ENCODE data around the gene DPEP2. TPM values are rescaled to one million over a fixed set of nuclear protein-coding genes. Genes with fewer than 3 reads are reported as not detected.

Gene DPEP2
- total and polyA plus RNA-seq, 2 of the 13 experiments (the other 11 are each of a cell fraction or from before 2014, with no cell fraction given) = 0.18 TPM; not detected in 1

DNA sequence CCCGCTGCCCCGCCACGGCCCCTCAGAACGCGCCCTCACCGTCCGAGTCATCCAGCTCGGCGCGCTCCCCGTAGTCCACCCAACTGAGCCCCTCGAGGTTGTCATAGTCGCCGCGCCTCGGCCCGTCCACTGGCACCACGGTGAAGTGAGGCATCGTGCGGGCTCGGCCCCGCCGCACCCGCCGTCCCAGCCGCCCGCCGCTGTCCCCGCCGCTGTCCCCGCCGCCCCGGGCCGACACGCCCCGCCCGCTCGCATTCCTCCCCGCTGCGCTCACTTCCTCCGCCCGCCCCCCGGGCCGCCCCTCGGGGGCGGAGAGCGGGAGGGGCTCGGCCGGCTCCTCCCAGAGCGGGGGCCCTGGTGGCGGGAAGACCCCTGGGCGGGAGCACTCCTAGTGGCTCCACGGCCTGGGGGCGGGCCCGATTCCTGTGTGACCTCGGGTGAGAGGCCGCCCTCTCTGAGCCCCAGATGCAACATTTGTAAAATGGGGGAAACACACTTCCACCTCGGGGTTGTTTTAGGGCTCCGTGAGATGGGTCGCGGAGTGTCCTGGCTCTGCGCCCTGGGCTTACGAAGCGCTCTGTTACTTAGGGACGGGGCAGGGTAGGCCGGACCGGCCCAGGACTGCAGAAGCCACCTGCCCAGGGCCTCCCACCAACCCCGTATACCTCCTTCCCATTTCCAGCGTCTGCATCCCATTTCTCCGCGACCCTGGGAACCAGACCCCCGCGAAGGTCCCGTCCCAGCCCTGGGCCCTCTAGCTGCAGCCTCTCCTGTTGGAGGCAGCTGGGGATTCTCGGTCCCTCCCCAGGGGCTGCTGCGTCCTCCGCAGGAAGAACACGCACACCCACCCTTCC, 30.7 kb downstream of the DPEP2 start, which contains the start of gene SLC12A4 (continued):
- no peak for TF ChIP-seq LRRFIP1 (CRISPR knock-in tag; conservative IDR thresholded peaks at IDR 0.05)
- TF ChIP-seq TBX3 (IDR thresholded peaks at IDR 0.05; ENCODE audit: borderline replicate concordance) = no peak
- TF ChIP-seq ZBTB26 (CRISPR knock-in tag; IDR thresholded peaks at IDR 0.05; ENCODE audit: borderline replicate concordance) = no peak; the same call in 1 of the 2 replicates
- TF ChIP-seq EEA1 (CRISPR knock-in tag; IDR thresholded peaks at IDR 0.05; ENCODE audit: borderline replicate concordance) = no peak; the same call in 1 of the 2 replicates
- TF ChIP-seq ZNF17 (CRISPR knock-in tag; IDR thresholded peaks at IDR 0.05) = no peak
- no peak for TF ChIP-seq GMEB2 (CRISPR knock-in tag; IDR thresholded peaks at IDR 0.05; ENCODE audit: low read depth)
- TF ChIP-seq SETDB1 (CRISPR knock-in tag; IDR thresholded peaks at IDR 0.05; ENCODE audit: borderline replicate concordance) = no peak
- TF ChIP-seq EZH2 (conservative IDR thresholded peaks at IDR 0.05; ENCODE audit: low read depth, low read length) = no peak
- TF ChIP-seq ZNF382 (CRISPR knock-in tag; IDR thresholded peaks at IDR 0.05; ENCODE audit: borderline replicate concordance) = no peak
- TF ChIP-seq, protein P1, sequence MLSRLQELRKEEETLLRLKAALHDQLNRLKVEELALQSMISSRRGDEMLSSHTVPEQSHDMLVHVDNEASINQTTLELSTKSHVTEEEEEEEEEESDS (CRISPR knock-in tag; IDR thresholded peaks at IDR 0.05; ENCODE audit: borderline replicate concordance) = peak; percentile 80
- no peak for TF ChIP-seq ATF7 (IDR thresholded peaks at IDR 0.05)
- peak; percentile 94 for TF ChIP-seq ATF7 (CRISPR knock-in tag; IDR thresholded peaks at IDR 0.05)
- no peak for TF ChIP-seq SMARCC2 (IDR thresholded peaks at IDR 0.05)
- TF ChIP-seq ZNF720 (CRISPR knock-in tag; IDR thresholded peaks at IDR 0.05) = no peak
- TF ChIP-seq MAFF (IDR thresholded peaks at IDR 0.05; ENCODE audit: low read depth, low read length) = no peak
- TF ChIP-seq ZNF276 (CRISPR knock-in tag; IDR thresholded peaks at IDR 0.05; ENCODE audit: low read depth) = no peak; the same call in 1 of the 2 replicates
- TF ChIP-seq ZNF7 (CRISPR knock-in tag; IDR thresholded peaks at IDR 0.05) = no peak; the same call in 1 of the 2 replicates
- TF ChIP-seq ZSCAN12 (CRISPR knock-in tag; IDR thresholded peaks at IDR 0.05) = 0 out of 2 replicates have a peak, but pooled peaks have one; percentile 17
- peak; percentile 5; the same call in 1 of the 2 replicates for TF ChIP-seq RAD21 (CRISPR knock-in tag; IDR thresholded peaks at IDR 0.05)
- peak; percentile 12 for TF ChIP-seq AGO2 (optimal IDR thresholded peaks at IDR 0.05; ENCODE audit: low read depth, low read length)
- TF ChIP-seq TAF15 (IDR thresholded peaks at IDR 0.05; ENCODE audit: low read depth, low read length, poor library complexity, severe bottlenecking) = peak; percentile 23
- no peak for TF ChIP-seq ZNF468 (CRISPR knock-in tag; IDR thresholded peaks at IDR 0.05)
- peak; percentile 77 for TF ChIP-seq ZMAT3 (CRISPR knock-in tag; conservative IDR thresholded peaks at IDR 0.05)

Data from HepG2 (cell line).